NB4 (cell line): ENCODE results near the gene RAB23.

ENCODE experiments used
- CTCF ChIP-seq: IDR thresholded peaks from one replicate; pipeline ENCODE4 v1.5.1; 2012; ENCODE audit warnings: low read depth, low read length
- MAX ChIP-seq: IDR thresholded peaks from 2 replicates; pipeline ENCODE4 v1.6.1; 2011; ENCODE audit warnings: low read depth, low read length
- POLR2A ChIP-seq: IDR thresholded peaks from 2 replicates; pipeline ENCODE4 v1.6.1; 2011; ENCODE audit warnings: mild to moderate bottlenecking; ENCODE audit not compliant: insufficient read length; ENCODE audit errors: extremely low read depth

GRCh38 chr6:57183336-57183735 lies 38.8 kb downstream of the RAB23 start:
- TF ChIP-seq CTCF (no peak), POLR2A (no peak), MAX (no peak)
